Kidney glomerular epithelial cell (primary cell): Measurements from ENCODE around the gene UNC5B.

Experiments used
- DNase-seq: peaks from one replicate; lab custom pipeline; 2025; lab: John Stamatoyannopoulos, UW

UNC5B gene

GRCh38 chr10:71319800-71320392, 107.5 kb downstream of the UNC5B start:
- no peak for DNase-seq

GRCh38 chr10:71320592-71320991, 108.2 kb downstream of the UNC5B start:
- no peak for DNase-seq

GRCh38 chr10:71321386-71321785, 109.0 kb downstream of the UNC5B start:
- no peak for DNase-seq

GRCh38 chr10:71323407-71323806, 111.0 kb downstream of the UNC5B start:
- DNase-seq = no peak

- DNase-seq = no peak
Measured at GRCh38 chr10:71324743-71325142, 112.4 kb downstream of the UNC5B start.

- no peak for DNase-seq
Measured at GRCh38 chr10:71325267-71325666, 112.9 kb downstream of the UNC5B start.

GRCh38 chr10:71326464-71326881, 114.1 kb downstream of the UNC5B start:
- no peak for DNase-seq

GRCh38 chr10:71330789-71331404, 118.5 kb downstream of the UNC5B start:
- no peak for DNase-seq

GRCh38 chr10:71331736-71332135, 119.4 kb downstream of the UNC5B start:
- no peak for DNase-seq

DNA sequence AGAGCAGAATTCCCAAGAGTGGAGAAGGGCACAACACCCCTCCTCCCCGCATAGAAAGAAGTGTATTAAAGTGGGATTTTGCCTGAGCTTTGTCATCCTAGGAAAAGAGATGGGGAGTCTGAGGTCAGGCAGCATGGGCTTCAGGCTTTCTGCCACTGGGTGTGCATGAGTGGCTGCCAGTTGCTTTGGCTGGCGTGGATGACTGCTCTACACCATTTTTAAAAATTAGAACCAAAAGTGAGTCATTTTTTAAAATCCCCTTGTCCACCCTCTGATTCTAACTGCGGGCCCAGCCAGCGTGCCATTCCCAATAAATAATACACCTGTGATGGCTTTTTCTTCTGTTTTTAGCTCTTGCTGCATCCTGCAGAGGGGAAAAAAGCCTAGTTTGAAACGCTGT, 120.1 kb downstream of the UNC5B start:
- no peak for DNase-seq

DNA sequence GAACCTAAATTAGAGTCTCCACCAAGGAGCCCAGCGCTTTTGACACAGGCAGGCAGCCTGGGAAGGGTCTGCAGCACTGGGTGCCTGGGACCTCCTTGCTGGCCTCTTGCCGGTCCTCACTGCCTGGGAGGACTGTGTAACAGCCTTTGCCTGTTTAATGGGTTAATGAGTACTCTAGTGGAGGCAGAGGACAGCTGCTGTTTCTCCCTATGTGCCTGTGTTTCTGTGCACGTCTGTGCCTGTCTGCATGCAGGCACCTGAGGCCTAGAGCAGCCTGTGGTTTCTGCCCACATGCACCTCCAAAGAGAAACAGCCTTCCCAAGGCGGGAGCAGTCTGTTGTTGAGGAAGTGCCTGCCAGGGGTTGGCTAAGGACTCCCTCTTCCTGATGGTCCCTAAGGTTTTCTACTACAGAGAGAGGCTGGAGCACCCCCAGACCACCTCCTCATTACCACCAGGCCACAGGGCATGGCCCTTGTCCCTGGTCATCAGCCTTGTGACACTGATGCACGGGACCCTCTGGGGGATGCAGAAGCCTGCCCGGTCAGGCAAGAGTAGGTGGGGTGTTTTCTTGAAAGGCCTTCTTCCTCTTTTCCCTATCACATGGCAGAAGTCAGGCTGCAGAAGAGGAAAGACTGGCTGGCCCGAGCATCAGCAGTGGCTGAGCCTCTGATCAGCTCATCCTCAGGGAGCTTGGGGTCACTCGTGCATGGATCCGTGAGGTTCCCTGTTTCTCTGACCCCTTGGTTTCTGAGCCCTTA, 120.9 kb downstream of the UNC5B start:
- no peak for DNase-seq

DNA sequence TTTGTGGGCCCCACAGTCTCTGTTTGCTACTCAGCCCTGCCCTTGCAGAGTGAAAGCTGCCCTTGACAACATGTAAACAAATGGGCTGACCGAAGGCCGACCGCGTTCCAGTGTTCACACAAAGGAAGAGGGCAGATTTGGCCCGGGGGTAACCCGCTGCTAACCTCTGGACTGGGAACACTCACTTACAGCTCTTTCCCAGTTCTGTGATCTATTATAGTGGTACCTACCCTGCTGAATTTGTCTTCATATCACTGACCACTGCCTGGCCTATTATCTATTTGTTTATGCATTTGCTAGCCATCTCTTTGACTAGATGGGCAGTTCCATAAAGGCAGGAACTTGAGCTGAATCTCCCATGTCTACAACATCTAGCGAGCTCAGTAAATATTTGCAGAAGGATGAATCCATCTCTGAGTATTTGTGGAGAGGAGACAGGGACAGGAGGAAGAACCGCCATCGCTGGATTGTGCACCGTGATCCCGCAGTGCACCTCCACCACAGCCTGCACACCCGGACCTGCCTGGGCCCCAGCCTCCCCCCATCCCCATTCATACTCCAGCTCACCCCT, 121.9 kb downstream of the UNC5B start:
- no peak for DNase-seq

DNA sequence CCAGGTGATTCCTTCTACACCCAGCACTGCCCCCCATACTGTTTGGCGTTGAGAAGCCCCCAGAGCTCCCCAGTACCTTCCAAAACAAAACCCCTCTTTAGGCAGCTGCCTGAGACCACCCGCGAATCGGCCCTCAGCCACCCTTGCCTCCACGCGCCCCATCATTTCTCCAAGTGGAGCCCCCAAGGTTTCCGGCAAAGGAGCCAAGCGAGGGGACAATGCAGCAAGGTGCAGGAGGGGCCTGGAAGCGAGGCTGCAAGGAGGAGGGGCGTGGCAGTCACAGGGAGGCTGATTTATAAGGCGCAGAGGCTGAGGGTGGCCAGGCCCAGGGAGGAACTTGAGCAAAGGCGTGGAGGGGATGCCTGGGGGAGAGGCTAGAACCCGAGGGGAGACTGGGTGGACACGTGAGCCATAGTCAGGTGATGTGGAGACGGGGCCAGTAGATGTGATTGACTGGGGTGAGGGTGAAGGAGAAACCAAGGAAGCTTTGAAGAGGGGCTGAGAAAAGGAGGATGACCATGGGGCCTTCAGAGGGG, 122.9 kb downstream of the UNC5B start:
- DNase-seq = no peak

GRCh38 chr10:71336632-71337031, 124.3 kb downstream of the UNC5B start:
- DNase-seq = no peak

DNA sequence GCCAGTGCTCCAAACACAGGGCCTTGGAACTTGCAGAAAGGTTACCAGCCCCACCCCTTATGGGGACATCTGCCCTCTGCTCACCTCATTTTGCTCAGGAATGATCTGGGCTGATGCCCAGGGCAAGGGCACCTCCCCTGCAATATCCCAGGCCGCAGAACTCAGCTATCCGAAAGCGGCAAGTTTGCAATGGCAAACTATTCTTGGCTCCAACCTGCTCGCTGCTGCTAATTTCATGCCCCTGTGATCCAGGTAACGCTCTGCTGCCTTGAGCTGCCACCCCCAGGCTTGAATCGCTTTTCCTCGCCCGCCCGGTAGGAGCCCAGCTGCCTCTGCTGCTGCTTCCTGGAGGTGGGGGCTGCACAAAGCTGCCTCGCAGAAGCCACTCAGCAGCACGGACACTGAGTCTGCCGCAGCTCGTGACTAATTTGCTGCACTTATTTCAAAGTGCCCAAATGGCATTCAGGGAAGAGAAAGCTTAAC, 124.9 kb downstream of the UNC5B start:
- peak; percentile 59 for DNase-seq

DNA sequence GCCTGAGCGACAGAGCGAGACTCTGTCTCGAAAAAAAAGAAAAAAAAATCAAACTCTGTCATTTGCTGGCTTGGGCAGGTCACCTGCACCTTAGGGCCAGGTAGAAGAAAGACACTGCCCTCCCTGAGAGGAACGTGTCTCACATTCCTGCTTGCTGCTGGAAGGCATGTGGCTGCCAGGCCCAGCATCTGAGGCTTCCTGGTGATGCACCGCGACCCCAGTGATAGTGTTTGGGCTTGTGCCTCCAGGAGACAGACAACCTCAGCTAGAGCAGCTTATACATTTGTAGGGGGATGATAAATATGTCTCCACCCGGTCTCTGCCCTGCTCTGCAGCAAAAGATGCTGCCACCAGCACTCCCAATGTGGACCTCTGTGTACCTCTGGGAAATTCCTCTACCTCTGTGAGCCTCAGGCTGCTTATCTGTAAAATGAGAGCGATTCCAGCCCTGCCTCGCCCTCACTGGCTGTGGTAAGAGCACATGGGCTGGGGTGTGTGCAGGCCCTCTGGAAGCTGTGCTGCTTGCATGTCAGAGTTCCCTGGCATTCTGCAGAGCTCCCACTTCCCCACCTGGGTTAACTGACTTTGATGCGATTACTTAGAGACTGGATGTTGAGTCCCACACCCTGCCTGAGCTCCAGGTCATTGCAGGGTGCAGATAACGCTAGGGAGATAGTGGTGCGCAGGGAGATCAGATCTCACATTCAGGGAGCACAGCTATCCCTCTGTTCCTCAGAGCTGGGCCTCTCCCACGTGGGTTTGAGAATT, 126.5 kb downstream of the UNC5B start:
- DNase-seq = no peak

DNA sequence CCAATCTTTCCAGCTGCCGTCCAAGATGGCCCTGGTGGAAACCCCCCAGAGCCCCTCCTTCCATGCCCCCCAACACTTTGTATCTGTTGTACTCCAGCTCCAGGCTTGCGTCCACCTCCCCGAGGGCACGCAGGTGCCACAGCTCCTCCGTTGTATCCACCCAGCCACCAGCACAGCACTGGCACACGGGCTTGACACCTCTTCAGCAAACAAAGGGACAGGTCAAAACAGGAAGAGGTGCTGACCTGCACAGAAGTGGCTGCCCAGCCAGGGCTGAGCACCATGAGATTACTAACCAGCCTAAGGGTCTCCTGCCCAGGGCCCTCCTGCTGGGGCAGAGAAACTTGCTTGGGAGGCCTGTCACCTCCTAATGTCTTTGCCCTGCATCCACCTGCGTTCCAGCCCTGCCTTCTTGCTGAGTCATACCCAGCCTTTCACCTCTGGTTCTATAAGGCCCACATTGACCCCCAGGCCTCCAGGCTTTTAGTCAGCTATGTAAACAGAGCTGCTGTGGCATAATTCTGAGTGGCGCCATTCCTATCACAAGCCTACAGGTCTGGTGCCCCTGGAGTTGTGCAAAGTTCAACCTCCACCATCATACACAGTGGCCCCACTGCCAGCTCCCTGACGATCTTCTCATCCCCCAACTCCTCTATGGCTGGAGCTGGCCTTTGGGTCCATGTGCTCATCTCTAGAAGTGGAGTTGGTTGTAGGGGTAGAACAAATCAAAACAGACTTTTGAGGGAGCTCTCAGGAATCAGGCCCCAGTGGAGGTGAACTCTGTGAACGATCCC, 127.6 kb downstream of the UNC5B start:
- DNase-seq = no peak

DNA sequence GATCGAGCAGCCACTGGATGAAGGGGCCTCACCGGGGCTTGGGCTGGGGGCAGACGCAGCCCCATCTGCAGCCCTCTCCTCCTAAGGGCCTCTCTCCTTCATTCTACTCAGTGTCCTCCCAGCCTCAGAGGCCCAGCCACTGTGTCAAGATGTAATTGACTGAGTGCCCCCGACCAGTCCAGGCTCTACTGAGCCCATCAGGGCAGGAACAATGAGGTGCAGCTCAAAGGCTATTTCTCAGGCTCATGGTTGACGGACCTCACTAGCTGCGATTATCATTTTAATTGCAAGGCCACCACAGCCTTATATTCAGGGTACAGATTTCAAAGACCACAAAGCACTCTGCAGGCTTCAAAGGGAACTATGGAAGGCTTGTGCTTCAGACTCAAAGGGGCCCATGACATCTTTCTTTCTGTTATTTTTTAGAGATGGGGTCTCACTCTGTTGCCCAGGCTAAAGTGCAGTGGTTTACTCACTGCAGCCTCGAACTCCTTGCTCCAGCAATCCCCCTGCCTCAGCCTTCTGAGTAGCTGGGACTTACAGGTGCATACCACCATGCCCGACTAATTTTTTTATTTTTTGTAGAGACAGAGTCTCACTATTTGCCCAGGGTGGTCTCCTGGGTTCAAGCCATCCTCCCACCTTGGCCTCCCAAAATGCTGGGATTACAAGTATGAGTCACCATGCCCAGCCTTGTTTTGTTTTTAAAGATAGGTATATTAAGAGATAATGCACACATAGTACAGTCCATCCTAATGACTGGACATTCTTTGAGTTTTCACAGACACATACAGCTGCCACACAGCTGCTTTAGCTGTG, 130.4 kb downstream of the UNC5B start:
- DNase-seq = no peak

DNA sequence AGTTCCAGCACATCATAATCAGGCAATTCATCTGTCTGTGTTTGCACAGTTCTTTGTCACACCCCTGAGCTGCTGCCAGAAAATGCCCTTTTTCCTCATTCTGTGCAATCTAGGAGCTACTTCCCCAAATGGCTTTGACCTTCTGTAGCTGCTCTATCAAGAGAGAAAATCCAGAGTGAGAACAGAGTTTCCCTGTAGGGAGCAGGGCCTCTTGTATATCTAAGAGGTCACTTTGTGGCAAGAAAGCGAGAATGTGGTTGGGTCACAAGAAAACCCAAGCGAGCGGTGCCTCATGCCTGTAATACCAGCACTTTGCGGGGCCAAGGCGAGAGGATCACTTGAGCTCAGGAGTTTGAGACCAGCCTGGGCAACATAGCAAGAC, 131.0 kb downstream of the UNC5B start:
- DNase-seq = no peak
